ENCODE measurements around the gene STIM2. TPM values are rescaled to one million over a fixed set of nuclear protein-coding genes. Genes with fewer than 3 reads are reported as not detected.

The STIM2 gene
- total RNA-seq, 4 donors from 2014 or later: 17.2 to 71.4 (median 20.7) TPM

DNA sequence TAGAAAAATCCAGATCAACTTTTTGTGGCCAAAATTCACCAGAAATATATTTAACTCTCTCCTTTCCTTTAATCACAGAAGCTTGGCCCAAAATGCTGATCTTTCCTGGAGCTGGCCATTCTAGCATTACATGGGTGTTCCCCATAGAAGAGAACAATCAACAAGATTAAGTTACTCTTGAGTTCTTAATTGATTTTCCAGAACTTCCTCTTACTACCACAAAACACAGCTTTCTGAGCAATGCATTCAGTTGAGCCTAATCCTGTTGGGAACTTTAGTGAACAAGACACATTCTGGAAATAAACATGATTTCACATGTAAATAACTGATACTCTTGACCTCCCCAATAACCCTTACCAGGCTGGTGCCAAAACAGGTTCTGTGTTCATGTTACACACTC, 45.4 kb upstream of the STIM2 start:
- in situ Hi-C loops (cut with MboI; ENCODE audit: low pct_ligation_motif_present in 1 of 4, low pct_unique_long_range_greater_than_20kb in 1 of 4, low sequenced_read_pairs in 3 of 4) (no loop called here), intact Hi-C loops (cut with DNase I; ENCODE audit: low total_unique reads) (no loop called here)
- Histone ChIP-seq H3K9me3 (no peaks in the 10 kb centered on the region), H3K4me1 (no peaks in the 10 kb centered on the region), H3K36me3 (no peaks in the 10 kb centered on the region), H3K4me3 (no peak overlapping the region), H3K27ac (peak overlapping the region in 1 of 4 donors; percentile 3), H3K27me3 (no peaks in the 10 kb centered on the region)
- no peak for TF ChIP-seq POLR2A (IDR thresholded peaks at IDR 0.05)
- no peak for TF ChIP-seq EP300 (IDR thresholded peaks at IDR 0.05; ENCODE audit: low read depth)
- TF ChIP-seq POLR2AphosphoS5 (IDR thresholded peaks at IDR 0.05): no peak
- TF ChIP-seq, protein P1, sequence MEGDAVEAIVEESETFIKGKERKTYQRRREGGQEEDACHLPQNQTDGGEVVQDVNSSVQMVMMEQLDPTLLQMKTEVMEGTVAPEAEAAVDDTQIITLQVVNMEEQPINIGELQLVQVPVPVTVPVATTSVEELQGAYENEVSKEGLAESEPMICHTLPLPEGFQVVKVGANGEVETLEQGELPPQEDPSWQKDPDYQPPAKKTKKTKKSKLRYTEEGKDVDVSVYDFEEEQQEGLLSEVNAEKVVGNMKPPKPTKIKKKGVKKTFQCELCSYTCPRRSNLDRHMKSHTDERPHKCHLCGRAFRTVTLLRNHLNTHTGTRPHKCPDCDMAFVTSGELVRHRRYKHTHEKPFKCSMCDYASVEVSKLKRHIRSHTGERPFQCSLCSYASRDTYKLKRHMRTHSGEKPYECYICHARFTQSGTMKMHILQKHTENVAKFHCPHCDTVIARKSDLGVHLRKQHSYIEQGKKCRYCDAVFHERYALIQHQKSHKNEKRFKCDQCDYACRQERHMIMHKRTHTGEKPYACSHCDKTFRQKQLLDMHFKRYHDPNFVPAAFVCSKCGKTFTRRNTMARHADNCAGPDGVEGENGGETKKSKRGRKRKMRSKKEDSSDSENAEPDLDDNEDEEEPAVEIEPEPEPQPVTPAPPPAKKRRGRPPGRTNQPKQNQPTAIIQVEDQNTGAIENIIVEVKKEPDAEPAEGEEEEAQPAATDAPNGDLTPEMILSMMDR (IDR thresholded peaks at IDR 0.05): no peak
- DNase-seq: no peak

DNA sequence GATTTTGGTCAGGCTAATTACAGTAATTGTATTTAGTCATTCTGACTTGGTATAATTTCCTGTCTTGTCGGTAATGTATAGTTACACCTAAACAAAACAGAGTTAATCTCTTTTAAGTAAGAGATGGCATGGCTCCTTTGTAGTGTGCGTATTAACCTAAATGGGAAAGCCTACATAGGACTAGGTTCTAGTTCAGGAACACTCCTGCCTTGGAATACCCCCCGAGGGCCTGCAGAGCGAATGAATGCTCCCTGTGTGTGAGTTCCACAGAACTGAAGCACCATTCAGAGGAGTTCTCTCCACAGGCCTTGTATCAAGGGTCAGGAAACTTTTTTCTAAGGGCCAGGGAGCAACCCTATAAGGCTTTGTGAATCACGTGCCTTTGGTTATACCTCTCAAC, 44.9 kb upstream of the STIM2 start:
- in situ Hi-C loops (cut with MboI; ENCODE audit: low pct_ligation_motif_present in 1 of 4, low pct_unique_long_range_greater_than_20kb in 1 of 4, low sequenced_read_pairs in 3 of 4): no loop called here
- DNase-seq: no peak
- Histone ChIP-seq H3K4me3 (no peak overlapping the region), H3K9me3 (no peaks in the 10 kb centered on the region), H3K27me3 (no peaks in the 10 kb centered on the region), H3K4me1 (no peaks in the 10 kb centered on the region), H3K27ac (peak overlapping the region in 1 of 4 donors; percentile 3), H3K36me3 (no peaks in the 10 kb centered on the region)
- 85 to 87% methylated on average over 2 to 5 of the region's 5 CpGs for WGBS, 2 donors (ENCODE audit: low coverage in 1 of 2)
- TF ChIP-seq POLR2A (IDR thresholded peaks at IDR 0.05) (no peak), POLR2AphosphoS5 (IDR thresholded peaks at IDR 0.05) (no peak), EP300 (IDR thresholded peaks at IDR 0.05; ENCODE audit: low read depth) (no peak)
- TF ChIP-seq, protein P1 (IDR thresholded peaks at IDR 0.05): no peak
- intact Hi-C loops (cut with DNase I; ENCODE audit: low total_unique reads): no loop called here

DNA sequence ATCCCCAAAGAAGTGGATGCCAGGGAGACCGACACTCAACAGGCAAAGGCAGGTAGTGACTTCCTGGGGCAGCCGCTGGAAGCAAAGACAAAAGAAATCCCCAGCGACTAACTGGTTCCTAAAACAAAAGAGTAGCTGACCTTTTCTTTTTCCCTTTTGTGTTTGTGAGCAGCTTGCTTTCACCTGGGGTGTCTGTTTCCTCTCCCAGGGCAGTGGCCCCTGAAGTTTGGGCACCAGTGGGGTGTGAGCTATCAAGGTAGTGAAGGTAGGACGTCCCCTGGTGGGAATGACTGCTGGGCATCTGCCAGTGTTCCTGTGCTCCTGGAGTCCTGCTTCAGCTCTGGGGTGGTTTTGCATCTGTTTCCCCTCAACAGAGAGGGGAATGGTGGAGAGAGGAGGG, 41.6 kb upstream of the STIM2 start:
- Histone ChIP-seq H3K4me3 (no peak overlapping the region), H3K27ac (no peak overlapping the region), H3K27me3 (no peaks in the 10 kb centered on the region), H3K9me3 (no peaks in the 10 kb centered on the region), H3K36me3 (no peaks in the 10 kb centered on the region), H3K4me1 (peaks cover 0 to 10% (median 3%) of the 10 kb centered on the region in 4 donors)
- DNase-seq: no peak
- in situ Hi-C loops (cut with MboI; ENCODE audit: low pct_ligation_motif_present in 1 of 4, low pct_unique_long_range_greater_than_20kb in 1 of 4, low sequenced_read_pairs in 3 of 4) (no loop called here), intact Hi-C loops (cut with DNase I; ENCODE audit: low total_unique reads) (no loop called here)
- 71% methylated on average over 4 of the region's 4 CpGs; no CpG with 5 or more reads in 1 of the 2 donors for WGBS, 2 donors (ENCODE audit: low coverage in 1 of 2)
- TF ChIP-seq POLR2A (IDR thresholded peaks at IDR 0.05) (no peak), EP300 (IDR thresholded peaks at IDR 0.05; ENCODE audit: low read depth) (no peak), POLR2AphosphoS5 (IDR thresholded peaks at IDR 0.05) (no peak)
- TF ChIP-seq, protein P1 (IDR thresholded peaks at IDR 0.05): no peak

DNA sequence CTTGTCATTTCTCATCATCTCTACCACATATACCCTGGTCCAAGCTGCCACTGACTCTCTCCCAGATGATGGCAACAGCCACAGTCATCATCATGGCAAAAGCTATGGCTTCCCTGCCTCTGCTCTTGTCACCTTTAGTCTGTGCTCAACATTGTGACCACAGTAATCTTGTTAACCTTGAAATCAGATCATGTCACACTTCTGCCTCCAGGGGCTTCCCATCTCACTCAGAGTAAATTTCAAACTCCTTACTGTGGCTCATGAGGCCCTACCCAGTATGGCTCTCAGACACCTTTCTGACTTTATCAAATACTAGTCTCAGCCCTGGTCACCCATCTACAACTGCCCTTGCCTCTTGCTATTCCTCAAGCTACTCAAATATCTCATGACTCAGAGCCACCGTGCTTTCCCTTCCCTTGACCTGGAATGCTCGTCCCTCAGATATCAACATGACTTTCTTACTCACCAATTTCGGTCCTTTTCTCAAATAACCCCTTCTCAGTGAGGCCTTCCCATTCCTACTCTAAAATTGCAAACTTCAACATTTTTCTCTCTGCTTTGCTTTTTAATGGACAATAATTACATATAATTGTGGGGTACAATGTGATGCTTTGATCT, 41.1 kb upstream of the STIM2 start:
- no peak overlapping the region for H3K4me3 ChIP-seq
- intact Hi-C loops (cut with DNase I; ENCODE audit: low total_unique reads): no loop called here
- no peak overlapping the region for H3K27ac ChIP-seq
- peaks cover 0 to 10% (median 3%) of the 10 kb centered on the region in 4 donors for H3K4me1 ChIP-seq
- H3K9me3 ChIP-seq: no peaks in the 10 kb centered on the region
- 89 to 90% methylated on average over 3 of the region's 3 CpGs for WGBS, 2 donors (ENCODE audit: low coverage in 1 of 2)
- no peak for DNase-seq
- in situ Hi-C loops (cut with MboI; ENCODE audit: low pct_ligation_motif_present in 1 of 4, low pct_unique_long_range_greater_than_20kb in 1 of 4, low sequenced_read_pairs in 3 of 4): no loop called here
- no peaks in the 10 kb centered on the region for H3K36me3 ChIP-seq
- H3K27me3 ChIP-seq: no peaks in the 10 kb centered on the region
- TF ChIP-seq, protein P1 (IDR thresholded peaks at IDR 0.05): no peak
- TF ChIP-seq POLR2A (IDR thresholded peaks at IDR 0.05) (no peak), EP300 (IDR thresholded peaks at IDR 0.05; ENCODE audit: low read depth) (no peak), POLR2AphosphoS5 (IDR thresholded peaks at IDR 0.05) (no peak)

All from transverse colon (tissue), 4 donors.